ENCODE results near the gene POLR1G.

The POLR1G gene

GRCh38 chr19:45446295-45446694 lies 39.9 kb downstream of the POLR1G start:
- DNase-seq (ENCODE audit: low read depth in 3 of 3) = no peak

- no peak for DNase-seq (ENCODE audit: low read depth in 3 of 3)
Measured at GRCh38 chr19:45446944-45447343, 40.5 kb downstream of the POLR1G start.

GRCh38 chr19:45448425-45448756 lies 41.9 kb downstream of the POLR1G start:
- DNase-seq (ENCODE audit: low read depth in 3 of 3) = no peak

- no peak for DNase-seq (ENCODE audit: low read depth in 3 of 3)
Measured at GRCh38 chr19:45448887-45449299, 42.4 kb downstream of the POLR1G start.

- no peak for DNase-seq (ENCODE audit: low read depth in 3 of 3)
Measured at GRCh38 chr19:45450012-45450333, 43.5 kb downstream of the POLR1G start.

GRCh38 chr19:45451131-45451849 lies 44.8 kb downstream of the POLR1G start:
- no peak for DNase-seq (ENCODE audit: low read depth in 3 of 3)

GRCh38 chr19:45451850-45452387 lies 45.5 kb downstream of the POLR1G start:
- DNase-seq (ENCODE audit: low read depth in 3 of 3) = no peak

GRCh38 chr19:45455707-45456499 lies 49.5 kb downstream of the POLR1G start:
- DNase-seq (ENCODE audit: low read depth in 3 of 3) = no peak

GRCh38 chr19:45456500-45456815 lies 50.0 kb downstream of the POLR1G start:
- no peak for DNase-seq (ENCODE audit: low read depth in 3 of 3)

GRCh38 chr19:45457776-45458175 lies 51.3 kb downstream of the POLR1G start:
- no peak for DNase-seq (ENCODE audit: low read depth in 3 of 3)

Data from stimulated activated CD4-positive, alpha-beta T cell treated with anti-CD3 and anti-CD28 coated beads, TNF-alpha, amount 100 ng/mL, for 48 hours (primary cell).